Natural killer cell (primary cell): ENCODE data around the gene XAF1. TPM values are rescaled to one million over a fixed set of nuclear protein-coding genes. Genes with fewer than 3 reads are reported as not detected.

ENCODE experiments used
- ATAC-seq, 3 donors: fragments of 150-1000 bp in 2 of 3; fragments of 200-7000 bp in 1 of 3; cut with Tn5 transposase; 1 replicate in 1 of 3; 2 replicates in 2 of 3; pipeline ENCODE4 v1.10.0; 2021; ENCODE audit warnings: mild to moderate bottlenecking in 2 of 3, moderate library complexity in 2 of 3
- DNase-seq, 2 donors: peaks; one replicate each; pipeline versions ENCODE4 v3.0.0 to v3.0.0-alpha.2; 2013 to 2021; ENCODE audit warnings: mixed read lengths in 1 of 2
- H3K27ac ChIP-seq: one replicate; pipeline ENCODE4 v1.5.1; 2013; ENCODE audit warnings: mild to moderate bottlenecking, low read length
- H3K27me3 ChIP-seq: one replicate; pipeline ENCODE4 v1.6.1; 2013; ENCODE audit warnings: low read length; ENCODE audit not compliant: control insufficient read depth, insufficient read depth
- H3K36me3 ChIP-seq: one replicate; pipeline ENCODE4 v1.6.1; 2013; ENCODE audit warnings: low read length; ENCODE audit not compliant: control insufficient read depth, insufficient read depth
- H3K4me1 ChIP-seq: one replicate; pipeline ENCODE4 v1.6.1; 2013; ENCODE audit warnings: low read length; ENCODE audit not compliant: control insufficient read depth, insufficient read depth
- H3K4me3 ChIP-seq: one replicate; pipeline ENCODE4 v1.5.1; 2013; ENCODE audit warnings: low read length
- H3K9me3 ChIP-seq: one replicate; pipeline ENCODE4 v1.6.1; 2013; ENCODE audit warnings: low read length; ENCODE audit not compliant: control insufficient read depth, insufficient read depth
- H3K27ac Mint-ChIP-seq, 2 donors: one replicate each; pipeline ENCODE4 v1.8.0; 2022; ENCODE audit warnings: mild to moderate bottlenecking in 2 of 2, mixed read lengths in 2 of 2, moderate library complexity in 1 of 2
- H3K27me3 Mint-ChIP-seq, 2 donors: one replicate each; pipeline ENCODE4 v1.8.0; 2022; ENCODE audit warnings: low read depth in 2 of 2, mixed read lengths in 2 of 2
- H3K36me3 Mint-ChIP-seq: one replicate; pipeline ENCODE4 v1.8.0; 2022; ENCODE audit warnings: mixed read lengths
- H3K4me1 Mint-ChIP-seq, 2 donors: one replicate each; pipeline ENCODE4 v1.8.0; 2022; ENCODE audit warnings: mixed read lengths in 2 of 2
- H3K4me3 Mint-ChIP-seq: one replicate; pipeline ENCODE4 v1.8.0; 2022; ENCODE audit warnings: mild to moderate bottlenecking, moderate library complexity, mixed read lengths
- H3K9me3 Mint-ChIP-seq, 2 donors: one replicate each; pipeline ENCODE4 v1.8.0; 2022; ENCODE audit warnings: mixed read lengths in 2 of 2
- WGBS: methylation state at CpG from one replicate; pipeline ENCODE4 v1.1.7; 2013; ENCODE audit warnings: missing lambda C conversion rate; ENCODE audit not compliant: insufficient coverage; 5-methylcytosine and 5-hydroxymethylcytosine counted together
- intact Hi-C: fragments of 100-400 bp; cut with micrococcal nuclease; formaldehyde crosslinking; loops from one replicate; pipeline ENCODE4 v1.14.2; 2022
- total RNA-seq, 4 donors: library from RNA; stranded (reverse); fragments of 120-200 nt in 1 of 4; gene quantifications; one replicate each; pipeline versions ENCODE4 v1.2.3 to v1.2.4, GENCODE V29; 2013 to 2022
- TF ChIP-seq, protein P1 (sequence below): fragments of 200-600 bp; IDR thresholded peaks from one replicate; pipeline ENCODE4 v1.8.0; 2022; ENCODE audit warnings: antibody characterized with exemption

The XAF1 gene
- total RNA-seq, 3 donors from 2014 or later (not counting 1 experiment from before 2014, with no cell fraction given) = 64.2 to 130 (median 97.4) TPM

DNA sequence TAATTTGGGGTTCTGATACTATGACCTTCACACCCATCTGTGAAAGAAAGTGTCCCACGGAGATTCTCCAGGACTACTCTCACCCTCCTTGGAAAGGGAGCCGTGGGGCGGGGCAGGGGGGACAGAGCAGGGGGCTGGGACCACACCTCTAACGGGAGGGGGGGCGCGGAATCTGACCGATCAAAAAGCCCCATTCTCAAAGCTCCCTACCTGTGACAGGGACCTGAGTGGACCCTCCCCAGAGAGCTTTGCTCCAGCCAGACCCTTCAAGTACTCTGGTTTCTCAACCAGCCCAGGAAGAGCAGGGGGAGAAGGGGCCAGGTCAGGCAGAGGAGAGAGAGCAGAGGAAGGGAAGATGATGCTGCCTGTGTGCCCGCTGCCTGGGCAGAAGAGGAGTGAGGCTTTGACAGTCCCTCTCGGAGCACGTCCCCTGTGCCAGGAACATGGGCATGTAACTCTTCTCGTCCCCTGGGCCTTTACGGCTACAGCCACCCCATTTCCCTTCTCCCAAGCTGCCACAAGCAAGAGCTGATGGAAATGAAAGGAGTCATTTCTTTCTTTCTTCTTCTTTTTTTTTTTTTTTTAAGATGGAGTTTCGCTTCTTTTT is 682 bp downstream of the XAF1 start:
- 8% methylated on average over 10 of the region's 13 CpGs for WGBS
- TF ChIP-seq, protein P1, sequence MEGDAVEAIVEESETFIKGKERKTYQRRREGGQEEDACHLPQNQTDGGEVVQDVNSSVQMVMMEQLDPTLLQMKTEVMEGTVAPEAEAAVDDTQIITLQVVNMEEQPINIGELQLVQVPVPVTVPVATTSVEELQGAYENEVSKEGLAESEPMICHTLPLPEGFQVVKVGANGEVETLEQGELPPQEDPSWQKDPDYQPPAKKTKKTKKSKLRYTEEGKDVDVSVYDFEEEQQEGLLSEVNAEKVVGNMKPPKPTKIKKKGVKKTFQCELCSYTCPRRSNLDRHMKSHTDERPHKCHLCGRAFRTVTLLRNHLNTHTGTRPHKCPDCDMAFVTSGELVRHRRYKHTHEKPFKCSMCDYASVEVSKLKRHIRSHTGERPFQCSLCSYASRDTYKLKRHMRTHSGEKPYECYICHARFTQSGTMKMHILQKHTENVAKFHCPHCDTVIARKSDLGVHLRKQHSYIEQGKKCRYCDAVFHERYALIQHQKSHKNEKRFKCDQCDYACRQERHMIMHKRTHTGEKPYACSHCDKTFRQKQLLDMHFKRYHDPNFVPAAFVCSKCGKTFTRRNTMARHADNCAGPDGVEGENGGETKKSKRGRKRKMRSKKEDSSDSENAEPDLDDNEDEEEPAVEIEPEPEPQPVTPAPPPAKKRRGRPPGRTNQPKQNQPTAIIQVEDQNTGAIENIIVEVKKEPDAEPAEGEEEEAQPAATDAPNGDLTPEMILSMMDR = no peak
- Mint-ChIP-seq H3K27me3 (no peaks in the 10 kb centered on the region), H3K9me3 (no peaks in the 10 kb centered on the region), H3K4me3 (peak overlapping the region; percentile 99), H3K27ac (peak overlapping the region; percentile 91 to 97), H3K36me3 (peaks cover 4% of the 10 kb centered on the region), H3K4me1 (peaks cover 62 to 69% of the 10 kb centered on the region in 2 donors)
- Histone ChIP-seq H3K9me3 (no peaks in the 10 kb centered on the region), H3K4me1 (peaks cover 62% of the 10 kb centered on the region), H3K4me3 (peak overlapping the region; percentile 60), H3K27me3 (no peaks in the 10 kb centered on the region), H3K36me3 (peaks cover 32% of the 10 kb centered on the region), H3K27ac (peak overlapping the region; percentile 85)
- peak in 1 of 2 donors; percentile 29 for DNase-seq
- ATAC-seq = no peak
- intact Hi-C loops = loop anchor here (10.0 kb wide), 1 partner anchor 258 kb away; the partner anchor contains the start of gene RNASEK

DNA sequence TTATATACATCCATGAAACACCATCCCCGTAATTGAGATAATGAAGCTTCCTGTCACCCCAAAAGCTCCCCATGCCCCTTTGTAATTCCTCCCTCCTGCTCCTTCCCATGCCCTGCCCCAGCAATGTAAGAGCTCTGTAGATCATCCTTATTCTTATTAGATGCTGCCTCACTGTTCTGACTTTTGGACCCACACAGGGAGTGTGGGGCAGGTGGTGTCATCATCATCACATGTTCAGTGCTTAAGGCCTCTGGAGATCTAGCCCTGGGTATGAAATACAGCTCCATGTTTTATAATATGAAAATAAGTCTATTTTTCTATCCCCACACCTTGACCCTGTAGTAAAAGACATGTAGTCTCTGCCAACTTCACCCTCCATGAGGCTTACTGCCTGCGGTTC is 1.9 kb downstream of the XAF1 start:
- Histone ChIP-seq H3K4me3 (no peak overlapping the region), H3K9me3 (no peaks in the 10 kb centered on the region), H3K27ac (no peak overlapping the region), H3K27me3 (no peaks in the 10 kb centered on the region), H3K36me3 (peaks cover 44% of the 10 kb centered on the region), H3K4me1 (peaks cover 57% of the 10 kb centered on the region)
- WGBS = 97% methylated on average over 2 of the region's 2 CpGs
- no peak for DNase-seq
- H3K4me1 Mint-ChIP-seq = peaks cover 60% of the 10 kb centered on the region in 2 donors
- intact Hi-C loops = loop anchor here (10.0 kb wide), 1 partner anchor 257 kb away; the partner anchor contains the start of gene RNASEK
- H3K4me3 Mint-ChIP-seq = peak overlapping the region; percentile 68
- TF ChIP-seq, protein P1 = no peak
- no peak for ATAC-seq
- peak overlapping the region; percentile 91 to 97 for H3K27ac Mint-ChIP-seq
- peaks cover 11% of the 10 kb centered on the region for H3K36me3 Mint-ChIP-seq
- H3K27me3 Mint-ChIP-seq = no peaks in the 10 kb centered on the region
- no peaks in the 10 kb centered on the region for H3K9me3 Mint-ChIP-seq

DNA sequence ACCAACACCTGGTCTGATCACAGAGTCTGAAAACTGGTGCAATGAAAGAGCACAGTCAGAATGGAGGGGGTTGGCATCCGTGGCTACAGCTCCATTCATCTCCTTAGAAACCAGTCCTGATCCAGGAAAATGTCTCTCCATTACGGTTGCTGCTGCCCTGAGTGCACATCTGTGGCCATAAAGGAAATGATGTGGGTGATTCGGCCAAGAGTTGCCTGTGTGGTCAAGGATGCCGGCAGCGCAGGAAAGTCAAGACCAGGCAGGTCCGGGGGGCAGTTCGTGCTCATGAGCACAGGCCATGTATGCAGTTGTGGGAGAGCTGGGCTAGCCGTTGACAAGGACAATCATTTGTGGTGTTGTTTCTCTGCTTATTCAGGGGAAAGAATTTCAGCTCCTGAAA is 5.9 kb downstream of the XAF1 start:
- ATAC-seq = no peak
- Histone ChIP-seq H3K27ac (no peak overlapping the region), H3K36me3 (peaks cover 78% of the 10 kb centered on the region), H3K27me3 (no peaks in the 10 kb centered on the region), H3K9me3 (no peaks in the 10 kb centered on the region), H3K4me3 (no peak overlapping the region), H3K4me1 (peaks cover 21% of the 10 kb centered on the region)
- no peak for DNase-seq
- intact Hi-C loops = no loop called here
- no peak overlapping the region for H3K27ac Mint-ChIP-seq
- 96% methylated on average over 8 of the region's 8 CpGs for WGBS
- H3K36me3 Mint-ChIP-seq = peaks cover 38% of the 10 kb centered on the region
- H3K4me3 Mint-ChIP-seq = no peak overlapping the region
- peaks cover 0 to 2% of the 10 kb centered on the region in 2 donors for H3K9me3 Mint-ChIP-seq
- TF ChIP-seq, protein P1 = no peak
- no peaks in the 10 kb centered on the region for H3K27me3 Mint-ChIP-seq
- peaks cover 29 to 39% of the 10 kb centered on the region in 2 donors for H3K4me1 Mint-ChIP-seq
